H1 (cell line): ENCODE results near the gene PHEX. TPM values are rescaled to one million over a fixed set of nuclear protein-coding genes. Genes with fewer than 3 reads are reported as not detected.

ENCODE experiments used
- CTCF ChIA-PET: fragments of 300-600 bp; sonication (Branson Sonifier 250); formaldehyde crosslinking; loops from one replicate; lab custom pipeline; 2021; ENCODE audit not compliant: partially characterized antibody; lab: Charles Lee
- POLR2A ChIA-PET: fragments of 300-600 bp; sonication (Branson Sonifier 250); formaldehyde crosslinking; loops from one replicate; lab custom pipeline; 2021; ENCODE audit warnings: inconsistent platforms; ENCODE audit not compliant: partially characterized antibody; lab: Charles Lee
- DNase-seq, 2 experiments: peaks; one replicate each; pipeline versions ENCODE4 v3.0.0 to v3.0.0-alpha.2; 2010 to 2022; ENCODE audit warnings: low spot score in 2 of 2, low read depth in 1 of 2, mixed read lengths in 1 of 2
- FAIRE-seq: peaks from 2 replicates; lab custom pipeline; 2011; peaks lifted over from hg19 to GRCh38; lab: Jason Lieb, UNC
- H2AFZ ChIP-seq: 2 replicates; pipeline ENCODE4 v1.8.1; 2012; ENCODE audit warnings: low read length, inconsistent platforms
- H2AK5ac ChIP-seq: 2 replicates; pipeline ENCODE4 v1.6.1; 2013; ENCODE audit warnings: low read depth, low read length
- H2BK120ac ChIP-seq: replicated peaks from 2 replicates; pipeline ENCODE3; 2013; ENCODE audit warnings: low read depth, low read length, inconsistent platforms
- H2BK12ac ChIP-seq: 2 replicates; pipeline ENCODE4 v1.6.1; 2013; ENCODE audit warnings: low read depth, low read length
- H2BK15ac ChIP-seq: 2 replicates; pipeline ENCODE4 v1.6.1; 2013; ENCODE audit warnings: low read length
- H2BK20ac ChIP-seq: 2 replicates; pipeline ENCODE4 v1.6.1; 2013; ENCODE audit warnings: low read length
- H2BK5ac ChIP-seq: 2 replicates; pipeline ENCODE4 v1.6.1; 2013; ENCODE audit warnings: low read depth, low read length
- H3K14ac ChIP-seq: 2 replicates; pipeline ENCODE4 v1.6.1; 2013; ENCODE audit warnings: inconsistent platforms; ENCODE audit not compliant: insufficient read length
- H3K18ac ChIP-seq: 2 replicates; pipeline ENCODE4 v1.6.1; 2013; ENCODE audit warnings: low read length; ENCODE audit errors: extremely low read depth
- H3K23ac ChIP-seq: 2 replicates; pipeline ENCODE4 v1.6.1; 2013; ENCODE audit warnings: inconsistent platforms; ENCODE audit not compliant: insufficient read length
- H3K23me2 ChIP-seq: 2 replicates; pipeline ENCODE4 v1.6.1; 2013; ENCODE audit warnings: low read depth, low read length
- H3K27ac ChIP-seq: 2 replicates; pipeline ENCODE4 v1.6.1; 2011; ENCODE audit warnings: low read depth, low read length, inconsistent platforms
- H3K27me3 ChIP-seq, 4 experiments: replicated peaks in 1 of 4; 1 replicate in 1 of 4; 2 replicates in 3 of 4; pipeline versions ENCODE4 v1.6.1 to v1.8.1; 2011 to 2013; ENCODE audit warnings: low read length in 3 of 4, mild to moderate bottlenecking in 3 of 4, inconsistent platforms in 2 of 4, mixed read lengths in 2 of 4, moderate library complexity in 1 of 4; ENCODE audit not compliant: control insufficient read depth in 3 of 4, insufficient read depth in 3 of 4; ENCODE audit errors: extremely low read depth in 1 of 4
- H3K36me3 ChIP-seq, 4 experiments: 2 replicates each; pipeline versions ENCODE4 v1.6.1 to v1.8.1; 2011 to 2013; ENCODE audit warnings: mild to moderate bottlenecking in 4 of 4, low read length in 3 of 4, moderate library complexity in 2 of 4, control low read depth in 1 of 4, inconsistent platforms in 1 of 4; ENCODE audit not compliant: insufficient read depth in 4 of 4, control insufficient read depth in 2 of 4
- H3K4ac ChIP-seq: replicated peaks from 2 replicates; pipeline ENCODE3; 2013; ENCODE audit warnings: low read length, low read depth, mixed read lengths, inconsistent platforms; ENCODE audit not compliant: insufficient read length
- H3K4me1 ChIP-seq, 4 experiments: replicated peaks in 1 of 4; 1 replicate in 1 of 4; 2 replicates in 3 of 4; pipeline versions ENCODE4 v1.6.1 to v1.8.1; 2011 to 2013; ENCODE audit warnings: low read length in 3 of 4, inconsistent platforms in 2 of 4, mixed read lengths in 1 of 4; ENCODE audit not compliant: insufficient read depth in 4 of 4, control insufficient read depth in 3 of 4
- H3K4me2 ChIP-seq, 2 experiments: 2 replicates each; pipeline versions ENCODE4 v1.6.1 to v1.8.1; 2011 to 2013; ENCODE audit warnings: low read depth in 2 of 2, low read length in 2 of 2, control low read depth in 1 of 2, inconsistent platforms in 1 of 2, mild to moderate bottlenecking in 1 of 2; ENCODE audit not compliant: insufficient read depth in 1 of 2
- H3K4me3 ChIP-seq, 4 experiments: fragments of 200-600, 300-600 bp in 1 of 4; sonication (generic), shearing (Covaris generic), sonication (Bioruptor Twin) in 1 of 4; 2 replicates each; pipeline versions ENCODE4 v1.5.1 to v1.8.1; 2011 to 2016; ENCODE audit warnings: low read length in 4 of 4, low read depth in 3 of 4, control low read depth in 2 of 4, inconsistent platforms in 2 of 4, mild to moderate bottlenecking in 2 of 4, mixed read lengths in 1 of 4, moderate library complexity in 1 of 4; ENCODE audit not compliant: insufficient read depth in 2 of 4; ENCODE audit errors: extremely low read depth in 1 of 4
- H3K56ac ChIP-seq: replicated peaks from 2 replicates; pipeline ENCODE3; 2013; ENCODE audit warnings: low read depth, mild to moderate bottlenecking, mixed read lengths, low read length, inconsistent platforms; ENCODE audit not compliant: insufficient read length
- H3K79me1 ChIP-seq: 2 replicates; pipeline ENCODE4 v1.6.1; 2013; ENCODE audit warnings: low read depth, low read length, control low read depth
- H3K79me2 ChIP-seq, 2 experiments: 2 replicates each; pipeline versions ENCODE4 v1.6.1 to v1.8.1; 2012 to 2013; ENCODE audit warnings: low read length in 2 of 2, mild to moderate bottlenecking in 2 of 2, inconsistent platforms in 1 of 2; ENCODE audit not compliant: insufficient read depth in 2 of 2, control insufficient read depth in 1 of 2
- H3K9ac ChIP-seq, 4 experiments: replicated peaks in 1 of 4; 1 replicate in 1 of 4; 2 replicates in 3 of 4; pipeline versions ENCODE4 v1.6.1 to v1.8.1; 2011 to 2013; ENCODE audit warnings: low read depth in 3 of 4, low read length in 3 of 4, control low read depth in 2 of 4, mild to moderate bottlenecking in 2 of 4, moderate library complexity in 2 of 4, inconsistent platforms in 1 of 4; ENCODE audit errors: extremely low read depth in 1 of 4
- H3K9me3 ChIP-seq, 2 experiments: 2 replicates each; pipeline versions ENCODE4 v1.6.1 to v1.8.1; 2012 to 2013; ENCODE audit warnings: mild to moderate bottlenecking in 2 of 2, moderate library complexity in 2 of 2, control low read depth in 1 of 2, inconsistent platforms in 1 of 2, low read depth in 1 of 2, low read length in 1 of 2, mixed read lengths in 1 of 2; ENCODE audit not compliant: insufficient read depth in 2 of 2
- H4K20me1 ChIP-seq, 2 experiments: replicated peaks in 1 of 2; 2 replicates each; pipeline versions ENCODE3 to v1.8.1; 2011 to 2013; ENCODE audit warnings: inconsistent platforms in 2 of 2, low read length in 2 of 2, mild to moderate bottlenecking in 1 of 2; ENCODE audit not compliant: insufficient read depth in 2 of 2, control insufficient read depth in 1 of 2
- H4K5ac ChIP-seq: 2 replicates; pipeline ENCODE4 v1.6.1; 2013; ENCODE audit warnings: low read length, low read depth, mixed read lengths, inconsistent platforms; ENCODE audit not compliant: insufficient read length
- H4K8ac ChIP-seq: 2 replicates; pipeline ENCODE4 v1.8.0; 2013; ENCODE audit warnings: mild to moderate bottlenecking, moderate library complexity, low read length, inconsistent platforms; ENCODE audit not compliant: insufficient read depth; ENCODE audit errors: extremely low read depth
- H4K91ac ChIP-seq: replicated peaks from 2 replicates; pipeline ENCODE3; 2013; ENCODE audit warnings: low read length, mixed read lengths, inconsistent platforms; ENCODE audit not compliant: insufficient read length
- CBX5 ChIP-seq: fragments of 300-800, 300-1000 bp; sonication (generic); IDR thresholded peaks from 2 replicates; pipeline ENCODE4 v1.7.1; 2016; ENCODE audit warnings: antibody characterized with exemption, low read length, low read depth
- CEBPB ChIP-seq: IDR thresholded peaks from 2 replicates; pipeline ENCODE4 v1.6.1; 2012; ENCODE audit warnings: low read depth, low read length
- CREB1 ChIP-seq: IDR thresholded peaks from 2 replicates; pipeline ENCODE4 v1.6.1; 2012; ENCODE audit warnings: inconsistent platforms
- EP300 ChIP-seq, 2 experiments: IDR thresholded peaks; 1 replicate in 1 of 2; 2 replicates in 1 of 2; pipeline ENCODE4 v1.6.1; 2011 to 2012; ENCODE audit warnings: low read depth in 2 of 2, low read length in 2 of 2, mild to moderate bottlenecking in 2 of 2, borderline replicate concordance in 1 of 2, inconsistent platforms in 1 of 2, moderate library complexity in 1 of 2
- KDM1A ChIP-seq: fragments of 200-600, 300-600 bp; sonication (generic); IDR thresholded peaks from 2 replicates; pipeline ENCODE4 v1.7.1; 2016; ENCODE audit warnings: mild to moderate bottlenecking, low read length, borderline replicate concordance
- KDM5A ChIP-seq: fragments of 200-600 bp; IDR thresholded peaks from 2 replicates; pipeline ENCODE4 v1.7.1; 2012; ENCODE audit warnings: mild to moderate bottlenecking, low read length, inconsistent platforms, mixed read lengths
- NANOG ChIP-seq: IDR thresholded peaks from 2 replicates; pipeline ENCODE4 v1.6.1; 2011; ENCODE audit warnings: low read length, low read depth, mild to moderate bottlenecking, inconsistent platforms; ENCODE audit not compliant: insufficient read depth, poor library complexity, severe bottlenecking
- SP4 ChIP-seq: IDR thresholded peaks from 2 replicates; pipeline ENCODE4 v1.6.1; 2012; ENCODE audit warnings: low read length, inconsistent platforms
- TBP ChIP-seq: IDR thresholded peaks from 2 replicates; pipeline ENCODE4 v1.6.1; 2011; ENCODE audit warnings: low read depth, low read length, improper control_type of control experiment
- TCF12 ChIP-seq: IDR thresholded peaks from 2 replicates; pipeline ENCODE4 v1.6.1; 2011; ENCODE audit warnings: low read depth, mild to moderate bottlenecking, low read length
- WGBS, 2 experiments: shearing (Covaris generic) in 1 of 2; methylation state at CpG; one replicate each; pipeline versions ENCODE4 v1.1.6 to v1.1.7; 2013 to 2015; ENCODE audit warnings: low lambda C conversion rate in 2 of 2, mixed read lengths in 2 of 2, inconsistent platforms in 1 of 2, low coverage in 1 of 2, missing lambda C conversion rate in 1 of 2; ENCODE audit not compliant: insufficient replicate concordance in 2 of 2, insufficient coverage in 1 of 2, insufficient read length in 1 of 2; ENCODE audit errors: extremely low coverage in 1 of 2, missing lambda C conversion rate in 1 of 2; 5-methylcytosine and 5-hydroxymethylcytosine counted together
- polyA plus RNA-seq, 7 experiments: library from polyadenylated mRNA; depleted of rRNA in 3 of 7; stranded (reverse) in 5 of 7; unstranded in 2 of 7; fragments of >200 nt in 5 of 7; fragments of 200-250 nt in 2 of 7; gene quantifications; 1 replicate in 5 of 7; 2 replicates in 1 of 7; 4 replicates in 1 of 7; pipeline versions ENCODE4 v1.2.1 to v1.2.3, GENCODE V29; 2011 to 2013; ENCODE audit warnings: missing spikeins in 2 of 7, mixed read lengths in 2 of 7
- total RNA-seq: library from RNA; stranded (reverse); fragmentation: NEBNext Ultra II Directional; extraction: Animal tissue kit (Norgen Biotek cat#: 25700); gene quantifications from 2 replicates; pipeline ENCODE4 v1.2.1, GENCODE V29; 2021

PHEX gene
- total and polyA plus RNA-seq, 2 of the 8 experiments (the other 6 are each of a cell fraction or from before 2014, with no cell fraction given): 0.03 to 0.11 TPM

DNA sequence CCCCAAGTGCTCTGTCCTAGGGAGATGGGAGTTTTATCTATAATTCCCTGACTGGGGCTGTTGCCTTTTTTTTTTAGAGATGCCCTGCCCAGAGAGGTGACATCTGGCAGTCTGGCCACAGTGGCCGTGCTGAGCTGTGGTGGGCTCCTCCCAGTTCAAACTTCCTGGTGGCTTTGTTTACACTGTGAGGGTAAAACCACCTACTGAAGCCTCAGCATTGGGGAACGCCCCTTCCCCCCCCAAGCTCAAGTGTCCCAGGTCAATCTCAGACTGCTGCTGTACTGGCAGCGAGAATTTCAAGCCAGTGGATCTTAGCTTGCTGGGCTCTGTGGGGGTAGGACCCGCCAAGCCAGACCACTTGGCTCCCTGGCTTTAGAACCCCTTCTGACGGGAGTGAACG lies 202.3 kb downstream of the PHEX start:
- Histone ChIP-seq H4K8ac (no peak overlapping the region), H3K4me3 (no peak overlapping the region), H3K23me2 (no peaks in the 10 kb centered on the region), H2BK120ac (no peak overlapping the region), H2BK20ac (no peak overlapping the region), H3K27ac (no peak overlapping the region), H3K27me3 (no peaks in the 10 kb centered on the region), H3K4me1 (no peaks in the 10 kb centered on the region), H2AK5ac (no peak overlapping the region), H3K79me2 (no peaks in the 10 kb centered on the region), H2BK5ac (no peak overlapping the region), H4K20me1 (no peaks in the 10 kb centered on the region), H3K23ac (no peak overlapping the region), H3K14ac (no peak overlapping the region), H3K4me2 (no peak overlapping the region), H3K9ac (no peak overlapping the region), H2BK12ac (no peak overlapping the region), H3K79me1 (no peaks in the 10 kb centered on the region), H4K5ac (no peak overlapping the region), H3K36me3 (no peaks in the 10 kb centered on the region), H3K56ac (no peak overlapping the region), H3K18ac (no peak overlapping the region), H3K9me3 (no peaks in the 10 kb centered on the region), H4K91ac (no peak overlapping the region), H2AFZ (no peak overlapping the region), H3K4ac (no peak overlapping the region), H2BK15ac (no peak overlapping the region)
- 91% methylated on average over 4 of the region's 6 CpGs; no CpG with 5 or more reads in 1 of the 2 experiments for WGBS, 2 experiments
- DNase-seq (no peak), FAIRE-seq (no peak)
- ChIA-PET POLR2A (no interaction called here), CTCF (interaction anchor here (0.6 to 0.9 kb wide), 2 partner anchors 249 to 1805 kb away, joined by 3 read pairs; no protein-coding TSS in a partner anchor)
- TF ChIP-seq CBX5: no peak
- TF ChIP-seq EP300 (IDR thresholded peaks at IDR 0.05; ENCODE audit: borderline replicate concordance in 1 of 2, low read depth in 2 of 2, low read length in 2 of 2): no peak
- TF ChIP-seq KDM5A: no peak
- no peak for TF ChIP-seq CEBPB
- no peak for TF ChIP-seq SP4
- no peak for TF ChIP-seq TBP
- TF ChIP-seq KDM1A: no peak
- TF ChIP-seq NANOG: no peak
- TF ChIP-seq CREB1: no peak
- TF ChIP-seq TCF12: no peak
